ENCODE results near the gene SMPD4.

DNA sequence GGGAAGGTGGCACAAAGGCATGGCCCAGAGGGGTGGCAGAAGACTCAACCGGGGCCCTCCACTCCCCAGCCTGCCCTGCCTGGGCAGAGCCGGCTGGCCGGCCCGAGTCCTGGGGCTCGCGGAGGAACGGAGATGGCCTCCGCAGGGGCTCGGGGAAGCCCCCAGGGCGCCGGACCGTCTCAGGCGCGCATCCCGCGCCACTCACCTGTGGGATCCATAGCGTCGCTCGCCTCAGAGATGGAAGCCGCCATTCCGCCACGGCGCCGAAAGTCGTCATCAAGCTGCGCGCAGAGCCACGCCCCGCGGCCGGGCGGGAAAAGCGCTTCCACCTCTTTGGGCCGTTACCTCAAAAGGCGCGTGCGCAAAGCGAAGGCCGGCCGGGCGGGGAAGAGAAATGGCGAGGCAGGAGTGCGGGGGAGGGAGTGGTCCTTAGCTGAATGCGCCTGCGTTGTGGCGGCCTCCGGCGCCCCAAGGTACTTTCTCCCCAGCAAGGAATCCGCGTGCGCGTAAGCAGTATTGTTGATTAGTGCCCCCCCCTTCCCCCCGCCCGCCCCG lies at the start of gene SMPD4:
- TF ChIP-seq CTCF (IDR thresholded peaks at IDR 0.05) (no peak), POLR2AphosphoS5 (IDR thresholded peaks at IDR 0.05) (peak in 2 of 3 donors; percentile 64 to 86), POLR2A (IDR thresholded peaks at IDR 0.05) (peak; percentile 21)

Measured in breast epithelium (tissue), 3 donors.